GM23338 (cell line): ENCODE data around the gene PALMD. TPM values are rescaled to one million over a fixed set of nuclear protein-coding genes. Genes with fewer than 3 reads are reported as not detected.

Experiments
- ATAC-seq: fragments of 200-7000 bp; cut with Tn5 transposase; 3 replicates; pipeline ENCODE4 v1.9.1; 2020
- DNase-seq: peaks from one replicate; pipeline ENCODE4 v3.0.0-alpha.2; 2015; ENCODE audit warnings: low spot score
- H2AFZ ChIP-seq: fragments of 200-600 bp; sonication (generic); 2 replicates; pipeline ENCODE4 v1.8.0; 2016; ENCODE audit warnings: antibody characterized with exemption, mild to moderate bottlenecking, moderate library complexity
- H3F3A ChIP-seq: fragments of 200-600 bp; sonication (generic); replicated peaks from 2 replicates; pipeline ENCODE4 v1.8.0; 2017; ENCODE audit warnings: antibody characterized with exemption, mixed run types, low read depth
- H3K27ac ChIP-seq: fragments of 200-600 bp; sonication (generic); 2 replicates; pipeline ENCODE4 v1.6.1; 2016; ENCODE audit warnings: low read depth
- H3K27me3 ChIP-seq: fragments of 200-600 bp; sonication (generic); 2 replicates; pipeline ENCODE4 v1.8.0; 2016; ENCODE audit warnings: mild to moderate bottlenecking, mixed run types, moderate library complexity; ENCODE audit not compliant: insufficient read depth
- H3K36me3 ChIP-seq: fragments of 200-600 bp; sonication (generic); 2 replicates; pipeline ENCODE4 v1.8.0; 2016; ENCODE audit warnings: mild to moderate bottlenecking; ENCODE audit not compliant: insufficient read depth
- H3K4me1 ChIP-seq: fragments of 200-600 bp; sonication (generic); 2 replicates; pipeline ENCODE4 v1.8.0; 2016; ENCODE audit warnings: mild to moderate bottlenecking, moderate library complexity; ENCODE audit not compliant: insufficient read depth
- H3K4me2 ChIP-seq: fragments of 200-600 bp; sonication (generic); 2 replicates; pipeline ENCODE4 v1.7.1; 2017; ENCODE audit warnings: mixed run types
- H3K4me3 ChIP-seq: fragments of 200-600 bp; sonication (generic); 2 replicates; pipeline ENCODE4 v1.6.1; 2016; ENCODE audit warnings: mixed run types
- H3K79me2 ChIP-seq: fragments of 200-600 bp; sonication (generic); replicated peaks from 2 replicates; pipeline ENCODE4 v1.8.0; 2017; ENCODE audit warnings: mild to moderate bottlenecking; ENCODE audit not compliant: insufficient read depth
- H3K9me2 ChIP-seq: fragments of 200-600 bp; sonication (generic); 2 replicates; pipeline ENCODE4 v1.8.0; 2017; ENCODE audit not compliant: insufficient read depth
- H4K20me1 ChIP-seq: fragments of 200-600 bp; sonication (generic); replicated peaks from 2 replicates; pipeline ENCODE4 v1.8.0; 2017; ENCODE audit warnings: mild to moderate bottlenecking; ENCODE audit not compliant: insufficient read depth
- H3K27ac Mint-ChIP-seq: 2 replicates; pipeline ENCODE4 v1.8.0; 2020; ENCODE audit warnings: inconsistent platforms, mild to moderate bottlenecking, moderate library complexity, mixed read lengths
- H3K27me3 Mint-ChIP-seq: 3 replicates; pipeline ENCODE4 v1.8.0; 2022; ENCODE audit warnings: low read depth, mild to moderate bottlenecking, moderate library complexity, mixed read lengths, inconsistent platforms; ENCODE audit not compliant: insufficient read depth, poor library complexity
- H3K36me3 Mint-ChIP-seq: 3 replicates; pipeline ENCODE4 v1.8.0; 2021; ENCODE audit warnings: low read depth, mild to moderate bottlenecking, inconsistent platforms, moderate library complexity, mixed read lengths
- H3K4me1 Mint-ChIP-seq: 3 replicates; pipeline ENCODE4 v1.8.0; 2020; ENCODE audit warnings: mild to moderate bottlenecking, inconsistent platforms, mixed read lengths
- H3K4me3 Mint-ChIP-seq: 3 replicates; pipeline ENCODE4 v1.8.0; 2021; ENCODE audit warnings: moderate library complexity, mild to moderate bottlenecking, inconsistent platforms, mixed read lengths
- H3K9me3 Mint-ChIP-seq: 3 replicates; pipeline ENCODE4 v1.8.0; 2020; ENCODE audit warnings: moderate library complexity, mild to moderate bottlenecking, inconsistent platforms, mixed read lengths
- CREB1 ChIP-seq: fragments of 250-450 bp; sonication (Bioruptor Pico); IDR thresholded peaks from 2 replicates; pipeline ENCODE4 v1.5.0; 2020; ENCODE audit warnings: low read depth, mild to moderate bottlenecking, moderate library complexity
- EZH2 ChIP-seq: fragments of 200-600 bp; sonication (generic); IDR thresholded peaks from one replicate; pipeline ENCODE4 v1.8.0; 2017; ENCODE audit warnings: antibody characterized with exemption, mild to moderate bottlenecking, low read depth; ENCODE audit not compliant: unreplicated experiment
- EZH2phosphoT487 ChIP-seq: fragments of 200-600 bp; sonication (generic); IDR thresholded peaks from one replicate; pipeline ENCODE4 v1.8.1; 2018; ENCODE audit warnings: antibody characterized with exemption; ENCODE audit not compliant: unreplicated experiment
- JUNB ChIP-seq: IDR thresholded peaks from one replicate; pipeline ENCODE4 v1.6.1; 2016; ENCODE audit warnings: antibody characterized with exemption; ENCODE audit not compliant: unreplicated experiment
- NANOG ChIP-seq: IDR thresholded peaks from 2 replicates; pipeline ENCODE4 v1.6.1; 2016; ENCODE audit warnings: antibody characterized with exemption, borderline replicate concordance
- POLR2AphosphoS5 ChIP-seq: IDR thresholded peaks from 2 replicates; pipeline ENCODE4 v1.6.1; 2016; ENCODE audit warnings: antibody characterized with exemption, low read depth
- STAT1 ChIP-seq: IDR thresholded peaks from one replicate; pipeline ENCODE4 v1.6.1; 2016; ENCODE audit warnings: antibody characterized with exemption; ENCODE audit not compliant: unreplicated experiment
- ZNF114 ChIP-seq: fragments of 250-450 bp; sonication (Bioruptor Pico); IDR thresholded peaks from 2 replicates; pipeline ENCODE4 v1.5.0; 2020; ENCODE audit warnings: mild to moderate bottlenecking, moderate library complexity
- ZNF331 ChIP-seq: fragments of 250-450 bp; sonication (Bioruptor Pico); IDR thresholded peaks from 2 replicates; pipeline ENCODE4 v1.5.0; 2020; ENCODE audit warnings: low read depth, mild to moderate bottlenecking, moderate library complexity
- polyA plus RNA-seq: library from polyadenylated mRNA; unstranded; fragments of >200 nt; fragmentation: Nextera tagmentation; extraction: Ambion mirVana; gene quantifications from 2 replicates; pipeline ENCODE4 v1.2.1, GENCODE V29; 2016
- total RNA-seq: library from RNA; depleted of rRNA; stranded (reverse); fragments of >200 nt; shearing (Covaris generic); gene quantifications from 2 replicates; pipeline ENCODE4 v1.2.3, GENCODE V29; 2014
- TF ChIP-seq, protein P1 (sequence below): fragments of 250-450 bp; sonication (Bioruptor Pico); IDR thresholded peaks from 2 replicates; pipeline ENCODE4 v1.5.0; 2020; ENCODE audit warnings: mild to moderate bottlenecking, moderate library complexity
- TF ChIP-seq, protein P2 (sequence below), 2 experiments: fragments of 200-600 bp in 1 of 2; sonication (generic) in 1 of 2; conservative IDR thresholded peaks; 2 replicates each; pipeline versions ENCODE4 v1.5.1 to v1.6.1; 2016 to 2017; ENCODE audit warnings: antibody characterized with exemption in 2 of 2, low read depth in 2 of 2, mild to moderate bottlenecking in 2 of 2, moderate library complexity in 1 of 2
- TF ChIP-seq, protein P3 (sequence below): IDR thresholded peaks from 2 replicates; pipeline ENCODE4 v1.6.1; 2016; ENCODE audit warnings: antibody characterized with exemption
- TF ChIP-seq, protein P4 (sequence below): IDR thresholded peaks from one replicate; pipeline ENCODE4 v1.6.1; 2018; ENCODE audit warnings: antibody characterized with exemption; ENCODE audit not compliant: unreplicated experiment

PALMD gene
- total and polyA plus RNA-seq, 2 experiments from 2014 or later: not detected

DNA sequence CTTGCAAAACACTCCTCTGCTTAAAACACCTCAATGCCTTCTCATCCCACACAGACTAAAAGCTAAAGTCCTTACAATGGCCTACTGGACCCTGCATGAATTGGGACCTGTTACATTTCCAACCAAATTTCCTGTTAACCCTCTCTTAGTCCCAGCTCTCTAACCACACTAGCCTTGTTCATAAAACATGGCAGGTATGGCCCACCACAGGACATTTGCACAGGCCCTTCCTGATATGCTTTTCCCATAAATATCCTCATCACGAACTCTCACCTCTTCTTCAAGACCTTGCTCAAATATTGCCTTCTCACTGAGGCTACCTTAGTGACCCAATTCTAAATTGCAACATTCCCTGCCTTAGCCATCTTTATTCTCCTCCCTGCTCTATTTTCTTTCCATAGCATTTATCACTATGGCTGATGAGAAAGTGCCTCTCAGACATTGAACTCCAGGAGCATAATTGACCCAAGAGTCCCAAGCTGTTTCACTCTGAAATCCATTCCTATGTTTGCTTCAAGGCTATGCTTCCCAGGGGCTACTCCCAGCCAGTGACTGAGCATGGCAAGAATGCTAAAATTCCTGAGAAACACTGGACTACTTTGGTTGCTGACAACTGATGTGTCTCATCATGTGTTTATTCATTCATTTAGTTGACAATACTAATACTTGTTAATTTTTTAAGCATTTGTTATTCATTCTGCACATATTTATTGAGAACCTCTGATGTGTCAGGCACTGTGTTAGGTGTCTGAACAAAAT lies 2.7 kb upstream of the PALMD start:
- peaks cover 24% of the 10 kb centered on the region for H3K4me1 ChIP-seq
- H3K36me3 Mint-ChIP-seq: no peaks in the 10 kb centered on the region
- no peak for ATAC-seq
- no peaks in the 10 kb centered on the region for H3K36me3 ChIP-seq
- H2AFZ ChIP-seq: no peak overlapping the region
- no peak overlapping the region for H3K27ac Mint-ChIP-seq
- no peaks in the 10 kb centered on the region for H3K9me3 Mint-ChIP-seq
- no peaks in the 10 kb centered on the region for H3K79me2 ChIP-seq
- no peaks in the 10 kb centered on the region for H3F3A ChIP-seq
- H3K4me3 ChIP-seq: no peak overlapping the region
- no peaks in the 10 kb centered on the region for H3K9me2 ChIP-seq
- no peak overlapping the region for H3K4me2 ChIP-seq
- H3K4me3 Mint-ChIP-seq: no peak overlapping the region
- H3K27me3 Mint-ChIP-seq: peaks cover under 1% of the 10 kb centered on the region
- no peak overlapping the region for H3K27ac ChIP-seq
- DNase-seq: no peak
- H4K20me1 ChIP-seq: no peaks in the 10 kb centered on the region
- H3K4me1 Mint-ChIP-seq: peaks cover 22% of the 10 kb centered on the region
- no peak for TF ChIP-seq POLR2AphosphoS5
- TF ChIP-seq, protein P1, sequence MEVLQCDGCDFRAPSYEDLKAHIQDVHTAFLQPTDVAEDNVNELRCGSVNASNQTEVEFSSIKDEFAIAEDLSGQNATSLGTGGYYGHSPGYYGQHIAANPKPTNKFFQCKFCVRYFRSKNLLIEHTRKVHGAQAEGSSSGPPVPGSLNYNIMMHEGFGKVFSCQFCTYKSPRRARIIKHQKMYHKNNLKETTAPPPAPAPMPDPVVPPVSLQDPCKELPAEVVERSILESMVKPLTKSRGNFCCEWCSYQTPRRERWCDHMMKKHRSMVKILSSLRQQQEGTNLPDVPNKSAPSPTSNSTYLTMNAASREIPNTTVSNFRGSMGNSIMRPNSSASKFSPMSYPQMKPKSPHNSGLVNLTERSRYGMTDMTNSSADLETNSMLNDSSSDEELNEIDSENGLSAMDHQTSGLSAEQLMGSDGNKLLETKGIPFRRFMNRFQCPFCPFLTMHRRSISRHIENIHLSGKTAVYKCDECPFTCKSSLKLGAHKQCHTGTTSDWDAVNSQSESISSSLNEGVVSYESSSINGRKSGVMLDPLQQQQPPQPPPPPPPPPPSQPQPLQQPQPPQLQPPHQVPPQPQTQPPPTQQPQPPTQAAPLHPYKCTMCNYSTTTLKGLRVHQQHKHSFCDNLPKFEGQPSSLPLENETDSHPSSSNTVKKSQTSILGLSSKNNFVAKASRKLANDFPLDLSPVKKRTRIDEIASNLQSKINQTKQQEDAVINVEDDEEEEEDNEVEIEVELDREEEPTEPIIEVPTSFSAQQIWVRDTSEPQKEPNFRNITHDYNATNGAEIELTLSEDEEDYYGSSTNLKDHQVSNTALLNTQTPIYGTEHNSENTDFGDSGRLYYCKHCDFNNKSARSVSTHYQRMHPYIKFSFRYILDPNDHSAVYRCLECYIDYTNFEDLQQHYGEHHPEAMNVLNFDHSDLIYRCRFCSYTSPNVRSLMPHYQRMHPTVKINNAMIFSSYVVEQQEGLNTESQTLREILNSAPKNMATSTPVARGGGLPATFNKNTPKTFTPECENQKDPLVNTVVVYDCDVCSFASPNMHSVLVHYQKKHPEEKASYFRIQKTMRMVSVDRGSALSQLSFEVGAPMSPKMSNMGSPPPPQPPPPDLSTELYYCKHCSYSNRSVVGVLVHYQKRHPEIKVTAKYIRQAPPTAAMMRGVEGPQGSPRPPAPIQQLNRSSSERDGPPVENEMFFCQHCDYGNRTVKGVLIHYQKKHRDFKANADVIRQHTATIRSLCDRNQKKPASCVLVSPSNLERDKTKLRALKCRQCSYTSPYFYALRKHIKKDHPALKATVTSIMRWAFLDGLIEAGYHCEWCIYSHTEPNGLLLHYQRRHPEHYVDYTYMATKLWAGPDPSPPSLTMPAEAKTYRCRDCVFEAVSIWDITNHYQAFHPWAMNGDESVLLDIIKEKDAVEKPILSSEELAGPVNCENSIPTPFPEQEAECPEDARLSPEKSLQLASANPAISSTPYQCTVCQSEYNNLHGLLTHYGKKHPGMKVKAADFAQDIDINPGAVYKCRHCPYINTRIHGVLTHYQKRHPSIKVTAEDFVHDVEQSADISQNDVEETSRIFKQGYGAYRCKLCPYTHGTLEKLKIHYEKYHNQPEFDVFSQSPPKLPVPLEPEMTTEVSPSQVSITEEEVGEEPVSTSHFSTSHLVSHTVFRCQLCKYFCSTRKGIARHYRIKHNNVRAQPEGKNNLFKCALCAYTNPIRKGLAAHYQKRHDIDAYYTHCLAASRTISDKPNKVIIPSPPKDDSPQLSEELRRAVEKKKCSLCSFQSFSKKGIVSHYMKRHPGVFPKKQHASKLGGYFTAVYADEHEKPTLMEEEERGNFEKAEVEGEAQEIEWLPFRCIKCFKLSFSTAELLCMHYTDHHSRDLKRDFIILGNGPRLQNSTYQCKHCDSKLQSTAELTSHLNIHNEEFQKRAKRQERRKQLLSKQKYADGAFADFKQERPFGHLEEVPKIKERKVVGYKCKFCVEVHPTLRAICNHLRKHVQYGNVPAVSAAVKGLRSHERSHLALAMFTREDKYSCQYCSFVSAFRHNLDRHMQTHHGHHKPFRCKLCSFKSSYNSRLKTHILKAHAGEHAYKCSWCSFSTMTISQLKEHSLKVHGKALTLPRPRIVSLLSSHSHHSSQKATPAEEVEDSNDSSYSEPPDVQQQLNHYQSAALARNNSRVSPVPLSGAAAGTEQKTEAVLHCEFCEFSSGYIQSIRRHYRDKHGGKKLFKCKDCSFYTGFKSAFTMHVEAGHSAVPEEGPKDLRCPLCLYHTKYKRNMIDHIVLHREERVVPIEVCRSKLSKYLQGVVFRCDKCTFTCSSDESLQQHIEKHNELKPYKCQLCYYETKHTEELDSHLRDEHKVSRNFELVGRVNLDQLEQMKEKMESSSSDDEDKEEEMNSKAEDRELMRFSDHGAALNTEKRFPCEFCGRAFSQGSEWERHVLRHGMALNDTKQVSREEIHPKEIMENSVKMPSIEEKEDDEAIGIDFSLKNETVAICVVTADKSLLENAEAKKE (CRISPR knock-in tag): no peak
- TF ChIP-seq, protein P2, sequence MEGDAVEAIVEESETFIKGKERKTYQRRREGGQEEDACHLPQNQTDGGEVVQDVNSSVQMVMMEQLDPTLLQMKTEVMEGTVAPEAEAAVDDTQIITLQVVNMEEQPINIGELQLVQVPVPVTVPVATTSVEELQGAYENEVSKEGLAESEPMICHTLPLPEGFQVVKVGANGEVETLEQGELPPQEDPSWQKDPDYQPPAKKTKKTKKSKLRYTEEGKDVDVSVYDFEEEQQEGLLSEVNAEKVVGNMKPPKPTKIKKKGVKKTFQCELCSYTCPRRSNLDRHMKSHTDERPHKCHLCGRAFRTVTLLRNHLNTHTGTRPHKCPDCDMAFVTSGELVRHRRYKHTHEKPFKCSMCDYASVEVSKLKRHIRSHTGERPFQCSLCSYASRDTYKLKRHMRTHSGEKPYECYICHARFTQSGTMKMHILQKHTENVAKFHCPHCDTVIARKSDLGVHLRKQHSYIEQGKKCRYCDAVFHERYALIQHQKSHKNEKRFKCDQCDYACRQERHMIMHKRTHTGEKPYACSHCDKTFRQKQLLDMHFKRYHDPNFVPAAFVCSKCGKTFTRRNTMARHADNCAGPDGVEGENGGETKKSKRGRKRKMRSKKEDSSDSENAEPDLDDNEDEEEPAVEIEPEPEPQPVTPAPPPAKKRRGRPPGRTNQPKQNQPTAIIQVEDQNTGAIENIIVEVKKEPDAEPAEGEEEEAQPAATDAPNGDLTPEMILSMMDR (conservative IDR thresholded peaks at IDR 0.05; ENCODE audit: low read depth in 2 of 2): no peak
- TF ChIP-seq EZH2: no peak
- TF ChIP-seq, protein P3, sequence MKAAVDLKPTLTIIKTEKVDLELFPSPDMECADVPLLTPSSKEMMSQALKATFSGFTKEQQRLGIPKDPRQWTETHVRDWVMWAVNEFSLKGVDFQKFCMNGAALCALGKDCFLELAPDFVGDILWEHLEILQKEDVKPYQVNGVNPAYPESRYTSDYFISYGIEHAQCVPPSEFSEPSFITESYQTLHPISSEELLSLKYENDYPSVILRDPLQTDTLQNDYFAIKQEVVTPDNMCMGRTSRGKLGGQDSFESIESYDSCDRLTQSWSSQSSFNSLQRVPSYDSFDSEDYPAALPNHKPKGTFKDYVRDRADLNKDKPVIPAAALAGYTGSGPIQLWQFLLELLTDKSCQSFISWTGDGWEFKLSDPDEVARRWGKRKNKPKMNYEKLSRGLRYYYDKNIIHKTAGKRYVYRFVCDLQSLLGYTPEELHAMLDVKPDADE: no peak
- TF ChIP-seq, protein P4, sequence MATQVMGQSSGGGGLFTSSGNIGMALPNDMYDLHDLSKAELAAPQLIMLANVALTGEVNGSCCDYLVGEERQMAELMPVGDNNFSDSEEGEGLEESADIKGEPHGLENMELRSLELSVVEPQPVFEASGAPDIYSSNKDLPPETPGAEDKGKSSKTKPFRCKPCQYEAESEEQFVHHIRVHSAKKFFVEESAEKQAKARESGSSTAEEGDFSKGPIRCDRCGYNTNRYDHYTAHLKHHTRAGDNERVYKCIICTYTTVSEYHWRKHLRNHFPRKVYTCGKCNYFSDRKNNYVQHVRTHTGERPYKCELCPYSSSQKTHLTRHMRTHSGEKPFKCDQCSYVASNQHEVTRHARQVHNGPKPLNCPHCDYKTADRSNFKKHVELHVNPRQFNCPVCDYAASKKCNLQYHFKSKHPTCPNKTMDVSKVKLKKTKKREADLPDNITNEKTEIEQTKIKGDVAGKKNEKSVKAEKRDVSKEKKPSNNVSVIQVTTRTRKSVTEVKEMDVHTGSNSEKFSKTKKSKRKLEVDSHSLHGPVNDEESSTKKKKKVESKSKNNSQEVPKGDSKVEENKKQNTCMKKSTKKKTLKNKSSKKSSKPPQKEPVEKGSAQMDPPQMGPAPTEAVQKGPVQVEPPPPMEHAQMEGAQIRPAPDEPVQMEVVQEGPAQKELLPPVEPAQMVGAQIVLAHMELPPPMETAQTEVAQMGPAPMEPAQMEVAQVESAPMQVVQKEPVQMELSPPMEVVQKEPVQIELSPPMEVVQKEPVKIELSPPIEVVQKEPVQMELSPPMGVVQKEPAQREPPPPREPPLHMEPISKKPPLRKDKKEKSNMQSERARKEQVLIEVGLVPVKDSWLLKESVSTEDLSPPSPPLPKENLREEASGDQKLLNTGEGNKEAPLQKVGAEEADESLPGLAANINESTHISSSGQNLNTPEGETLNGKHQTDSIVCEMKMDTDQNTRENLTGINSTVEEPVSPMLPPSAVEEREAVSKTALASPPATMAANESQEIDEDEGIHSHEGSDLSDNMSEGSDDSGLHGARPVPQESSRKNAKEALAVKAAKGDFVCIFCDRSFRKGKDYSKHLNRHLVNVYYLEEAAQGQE: no peak
- TF ChIP-seq NANOG: no peak
- no peak for TF ChIP-seq EZH2phosphoT487
- no peak for TF ChIP-seq CREB1 (CRISPR knock-in tag)
- no peak for TF ChIP-seq ZNF331
- TF ChIP-seq STAT1: no peak
- TF ChIP-seq ZNF114 (CRISPR knock-in tag): no peak
- no peak for TF ChIP-seq JUNB
- no peaks in the 10 kb centered on the region for H3K27me3 ChIP-seq
